WTC11 (cell line): ENCODE results near the gene TTC6.

Experiments used
- ATF3 ChIP-seq: sonication (generic); formaldehyde crosslinking; conservative IDR thresholded peaks from 2 replicates; pipeline ENCODE4 v1.8.1; 2022; ENCODE audit warnings: mild to moderate bottlenecking, missing genetic modification reagents
- GABPB1 ChIP-seq: sonication (generic); formaldehyde crosslinking; IDR thresholded peaks from 2 replicates; pipeline ENCODE4 v1.8.1; 2023; ENCODE audit warnings: mild to moderate bottlenecking, missing genetic modification reagents
- SP1 ChIP-seq: sonication (generic); formaldehyde crosslinking; conservative IDR thresholded peaks from 2 replicates; pipeline ENCODE4 v1.8.1; 2022; ENCODE audit warnings: missing genetic modification reagents
- ZNF121 ChIP-seq: sonication (generic); formaldehyde crosslinking; IDR thresholded peaks from 2 replicates; pipeline ENCODE4 v1.8.0; 2023; ENCODE audit warnings: missing genetic modification reagents
- ZNF232 ChIP-seq: sonication (generic); formaldehyde crosslinking; IDR thresholded peaks from 2 replicates; pipeline ENCODE4 v1.8.0; 2022; ENCODE audit warnings: mild to moderate bottlenecking, missing genetic modification reagents
- TF ChIP-seq, protein P1 (sequence below): fragments of 200-600 bp; IDR thresholded peaks from 2 replicates; pipeline ENCODE4 v1.8.0; 2022; ENCODE audit warnings: antibody characterized with exemption

GRCh38 chr14:37601865-37602264 lies 6.4 kb downstream of the TTC6 start:
- TF ChIP-seq ZNF121 (CRISPR knock-in tag): no peak
- TF ChIP-seq, protein P1, sequence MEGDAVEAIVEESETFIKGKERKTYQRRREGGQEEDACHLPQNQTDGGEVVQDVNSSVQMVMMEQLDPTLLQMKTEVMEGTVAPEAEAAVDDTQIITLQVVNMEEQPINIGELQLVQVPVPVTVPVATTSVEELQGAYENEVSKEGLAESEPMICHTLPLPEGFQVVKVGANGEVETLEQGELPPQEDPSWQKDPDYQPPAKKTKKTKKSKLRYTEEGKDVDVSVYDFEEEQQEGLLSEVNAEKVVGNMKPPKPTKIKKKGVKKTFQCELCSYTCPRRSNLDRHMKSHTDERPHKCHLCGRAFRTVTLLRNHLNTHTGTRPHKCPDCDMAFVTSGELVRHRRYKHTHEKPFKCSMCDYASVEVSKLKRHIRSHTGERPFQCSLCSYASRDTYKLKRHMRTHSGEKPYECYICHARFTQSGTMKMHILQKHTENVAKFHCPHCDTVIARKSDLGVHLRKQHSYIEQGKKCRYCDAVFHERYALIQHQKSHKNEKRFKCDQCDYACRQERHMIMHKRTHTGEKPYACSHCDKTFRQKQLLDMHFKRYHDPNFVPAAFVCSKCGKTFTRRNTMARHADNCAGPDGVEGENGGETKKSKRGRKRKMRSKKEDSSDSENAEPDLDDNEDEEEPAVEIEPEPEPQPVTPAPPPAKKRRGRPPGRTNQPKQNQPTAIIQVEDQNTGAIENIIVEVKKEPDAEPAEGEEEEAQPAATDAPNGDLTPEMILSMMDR: no peak
- no peak for TF ChIP-seq GABPB1 (CRISPR knock-in tag)
- no peak for TF ChIP-seq ZNF232 (CRISPR knock-in tag)
- TF ChIP-seq SP1 (CRISPR knock-in tag): no peak
- TF ChIP-seq ATF3 (CRISPR knock-in tag): no peak
